AG10803 (cell line): ENCODE data around the gene SPEM3.

ENCODE experiments used
- DNase-seq: peaks from one replicate; pipeline ENCODE4 v3.0.0; 2010; ENCODE audit warnings: low read depth
- H3K4me3 ChIP-seq: 2 replicates; pipeline ENCODE4 v1.5.1; 2011; ENCODE audit warnings: mild to moderate bottlenecking, low read length, control low read depth
- TF ChIP-seq, protein P1 (sequence below): conservative IDR thresholded peaks from 2 replicates; pipeline ENCODE4 v1.5.1; 2011; ENCODE audit warnings: mild to moderate bottlenecking, low read length, control low read depth, inconsistent platforms

Gene SPEM3

DNA sequence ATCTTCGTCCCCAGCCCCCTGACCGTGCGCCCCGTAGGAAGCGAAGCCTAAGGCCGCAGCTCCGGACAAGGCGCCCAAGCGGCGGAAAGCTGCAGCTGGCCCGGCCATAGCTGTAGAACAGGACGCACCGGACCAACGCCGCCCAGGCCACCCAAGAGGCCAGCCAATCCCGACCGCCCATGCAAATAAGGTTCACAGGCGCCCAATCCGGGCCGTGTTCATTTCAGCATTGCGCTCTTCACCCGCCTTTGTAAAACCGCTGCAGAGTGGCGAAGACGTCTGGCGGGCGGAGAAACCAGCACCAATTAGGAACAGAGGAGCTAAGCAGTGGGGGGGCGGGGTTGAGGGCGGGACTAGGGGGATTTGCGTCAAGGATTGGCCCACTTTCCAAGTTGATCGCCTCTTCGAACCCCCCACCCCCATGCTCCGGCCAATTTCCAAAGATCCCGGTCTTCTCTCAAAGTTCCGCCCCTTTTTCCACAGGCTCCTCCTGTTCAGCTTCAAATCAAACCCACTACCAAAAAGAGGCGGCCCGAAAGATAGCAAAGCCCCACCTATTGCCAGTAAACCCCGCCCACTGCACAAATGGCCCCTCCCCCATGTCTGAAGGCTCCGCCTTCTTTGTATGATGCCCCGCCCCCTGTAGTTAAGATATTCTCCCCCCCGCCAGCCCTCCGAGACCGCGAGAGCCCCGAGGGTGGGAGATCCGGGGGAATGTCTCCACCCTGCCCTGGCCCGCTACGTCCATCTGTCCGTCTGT lies 24.5 kb upstream of the SPEM3 start, which contains the start of gene TMEM256:
Gene TMEM256, minus strand, starts transcription at position 121 of the 760 bp plus-strand sequence. Its CDS starts 13 bp downstream, at position 108.
- H3K4me3 ChIP-seq = peak within 1 kb of the TSS; percentile 80
- TF ChIP-seq, protein P1, sequence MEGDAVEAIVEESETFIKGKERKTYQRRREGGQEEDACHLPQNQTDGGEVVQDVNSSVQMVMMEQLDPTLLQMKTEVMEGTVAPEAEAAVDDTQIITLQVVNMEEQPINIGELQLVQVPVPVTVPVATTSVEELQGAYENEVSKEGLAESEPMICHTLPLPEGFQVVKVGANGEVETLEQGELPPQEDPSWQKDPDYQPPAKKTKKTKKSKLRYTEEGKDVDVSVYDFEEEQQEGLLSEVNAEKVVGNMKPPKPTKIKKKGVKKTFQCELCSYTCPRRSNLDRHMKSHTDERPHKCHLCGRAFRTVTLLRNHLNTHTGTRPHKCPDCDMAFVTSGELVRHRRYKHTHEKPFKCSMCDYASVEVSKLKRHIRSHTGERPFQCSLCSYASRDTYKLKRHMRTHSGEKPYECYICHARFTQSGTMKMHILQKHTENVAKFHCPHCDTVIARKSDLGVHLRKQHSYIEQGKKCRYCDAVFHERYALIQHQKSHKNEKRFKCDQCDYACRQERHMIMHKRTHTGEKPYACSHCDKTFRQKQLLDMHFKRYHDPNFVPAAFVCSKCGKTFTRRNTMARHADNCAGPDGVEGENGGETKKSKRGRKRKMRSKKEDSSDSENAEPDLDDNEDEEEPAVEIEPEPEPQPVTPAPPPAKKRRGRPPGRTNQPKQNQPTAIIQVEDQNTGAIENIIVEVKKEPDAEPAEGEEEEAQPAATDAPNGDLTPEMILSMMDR = no peak
- peak; percentile 99 for DNase-seq

DNA sequence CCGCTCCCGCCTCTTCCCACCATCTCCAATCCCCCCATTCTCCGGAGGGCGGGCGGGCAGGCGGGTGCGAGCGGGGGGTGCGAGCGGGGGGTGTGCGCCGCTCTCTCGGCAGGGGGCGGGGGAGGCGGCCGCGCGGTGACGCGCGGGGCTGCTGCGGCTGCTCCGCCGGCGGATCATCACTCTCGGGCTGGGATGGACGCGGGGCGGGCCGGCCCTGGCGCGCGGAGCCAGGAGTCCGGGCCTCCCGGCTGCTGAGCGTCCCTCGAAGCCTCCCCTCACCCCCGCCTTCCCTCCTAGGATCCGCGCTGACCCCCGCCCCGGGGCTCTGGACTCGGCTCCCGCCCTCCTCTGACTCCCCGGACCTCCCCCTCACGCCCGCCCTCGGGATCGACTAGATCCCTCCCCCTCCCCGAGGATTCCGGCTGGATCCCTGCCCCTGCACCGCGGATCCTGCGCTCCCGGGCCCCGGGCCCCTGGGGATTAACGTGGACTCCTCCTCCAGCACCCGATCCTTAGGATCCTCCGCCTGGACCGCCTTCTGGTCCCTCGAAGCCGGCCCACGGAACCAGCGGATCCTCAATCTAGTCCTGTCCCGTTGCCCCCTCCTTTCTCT lies 23.8 kb upstream of the SPEM3 start:
- peak overlapping the region; percentile 80 for H3K4me3 ChIP-seq
- TF ChIP-seq, protein P1 = no peak
- no peak for DNase-seq

DNA sequence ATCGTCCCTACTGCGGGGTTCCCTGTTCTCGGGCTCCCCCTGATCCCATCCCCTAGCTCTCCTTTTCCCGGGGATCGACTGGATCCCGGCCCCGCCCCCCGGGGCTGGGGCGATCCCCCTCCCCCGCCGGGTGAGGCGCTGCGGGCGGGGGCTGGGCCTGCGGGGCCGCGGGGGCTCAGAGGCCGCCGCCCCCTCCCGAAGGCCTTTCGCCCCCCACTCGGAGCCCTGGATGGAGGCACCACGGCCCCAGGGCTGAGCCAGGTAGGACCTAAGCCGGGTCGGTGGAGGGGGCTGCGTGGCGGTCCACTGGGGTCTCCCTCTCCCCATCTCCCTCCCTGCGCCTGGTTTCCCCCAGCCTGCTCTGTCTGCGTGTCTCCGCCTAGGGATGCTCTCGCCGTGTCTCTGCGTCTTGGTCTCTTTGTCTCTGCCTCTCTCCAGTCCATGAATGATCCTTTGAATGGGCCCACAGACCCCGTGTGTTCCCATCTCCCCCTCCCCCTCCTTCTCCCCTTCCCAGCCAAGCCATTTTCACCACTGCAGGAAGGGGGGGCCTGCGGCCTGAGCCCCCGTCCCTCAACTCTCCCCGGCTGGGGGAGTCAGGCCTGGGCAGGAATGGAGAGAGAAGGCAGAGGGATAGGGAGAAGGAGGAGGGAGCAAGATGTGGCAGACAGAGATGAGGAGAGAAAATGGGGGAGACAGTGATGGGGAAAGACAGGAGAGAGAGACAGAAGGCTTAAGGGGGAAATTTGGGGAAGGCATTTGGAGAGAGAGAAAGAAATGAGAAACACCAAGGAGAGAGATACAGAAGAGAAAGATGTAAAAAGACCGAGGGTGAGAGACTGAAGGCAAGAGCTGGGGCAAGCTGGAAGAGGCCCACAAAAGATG lies 23.1 kb upstream of the SPEM3 start:
- TF ChIP-seq, protein P1 = no peak
- DNase-seq = no peak
- H3K4me3 ChIP-seq = peak overlapping the region; percentile 80

DNA sequence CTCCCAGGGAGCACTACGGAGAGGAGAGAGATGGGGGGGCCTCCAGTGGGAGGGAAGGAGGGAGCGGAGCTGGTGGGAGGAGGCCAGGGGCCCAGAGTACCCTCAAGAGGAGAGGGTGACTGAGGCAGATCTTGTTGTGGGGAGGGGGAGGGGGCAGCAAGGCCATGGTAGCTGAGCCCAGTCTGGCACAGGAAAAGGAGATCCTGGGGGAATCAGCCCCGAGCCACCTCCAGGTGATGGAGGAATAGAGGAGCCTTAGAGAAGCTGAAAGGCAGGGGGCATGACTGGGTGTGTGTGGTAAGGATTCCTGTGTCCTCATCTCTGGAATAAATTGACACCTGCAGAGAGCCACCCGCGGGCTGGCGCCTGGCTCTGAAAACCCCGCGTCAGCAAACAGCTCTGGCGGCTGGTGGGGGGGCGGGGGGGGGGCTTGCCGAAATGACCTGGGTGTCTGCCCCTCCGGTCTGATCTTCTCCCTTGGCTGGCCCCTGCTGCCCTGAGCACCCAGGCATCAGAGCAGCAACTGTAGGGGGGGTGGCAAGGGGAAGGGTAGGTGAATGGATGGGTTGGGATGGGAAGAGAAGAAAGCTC lies 22.3 kb upstream of the SPEM3 start:
- H3K4me3 ChIP-seq = peak overlapping the region; percentile 80
- no peak for DNase-seq
- TF ChIP-seq, protein P1 = no peak

DNA sequence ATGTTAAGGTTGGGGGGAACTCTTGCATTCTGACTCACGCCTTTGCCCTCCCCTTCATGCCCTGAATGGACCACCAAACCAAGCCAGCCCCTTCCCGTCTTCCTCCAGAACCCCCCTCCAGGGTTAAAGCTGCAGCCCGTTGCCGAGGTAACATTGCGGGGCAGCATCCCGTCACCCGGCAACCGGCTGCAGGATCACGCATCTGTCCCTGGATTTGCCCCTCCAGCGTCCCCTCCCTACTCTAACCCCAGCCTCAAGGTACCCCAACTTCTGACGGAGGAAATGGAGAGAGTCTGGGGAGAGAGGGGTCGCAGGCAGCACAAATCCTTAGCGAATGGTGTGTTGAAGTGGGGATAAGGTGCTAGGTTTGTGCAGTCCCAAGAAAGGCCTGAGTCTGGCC lies 21.6 kb upstream of the SPEM3 start:
- DNase-seq = no peak
- TF ChIP-seq, protein P1 = no peak
- H3K4me3 ChIP-seq = peak overlapping the region; percentile 12; the same call in 1 of the 2 replicates

DNA sequence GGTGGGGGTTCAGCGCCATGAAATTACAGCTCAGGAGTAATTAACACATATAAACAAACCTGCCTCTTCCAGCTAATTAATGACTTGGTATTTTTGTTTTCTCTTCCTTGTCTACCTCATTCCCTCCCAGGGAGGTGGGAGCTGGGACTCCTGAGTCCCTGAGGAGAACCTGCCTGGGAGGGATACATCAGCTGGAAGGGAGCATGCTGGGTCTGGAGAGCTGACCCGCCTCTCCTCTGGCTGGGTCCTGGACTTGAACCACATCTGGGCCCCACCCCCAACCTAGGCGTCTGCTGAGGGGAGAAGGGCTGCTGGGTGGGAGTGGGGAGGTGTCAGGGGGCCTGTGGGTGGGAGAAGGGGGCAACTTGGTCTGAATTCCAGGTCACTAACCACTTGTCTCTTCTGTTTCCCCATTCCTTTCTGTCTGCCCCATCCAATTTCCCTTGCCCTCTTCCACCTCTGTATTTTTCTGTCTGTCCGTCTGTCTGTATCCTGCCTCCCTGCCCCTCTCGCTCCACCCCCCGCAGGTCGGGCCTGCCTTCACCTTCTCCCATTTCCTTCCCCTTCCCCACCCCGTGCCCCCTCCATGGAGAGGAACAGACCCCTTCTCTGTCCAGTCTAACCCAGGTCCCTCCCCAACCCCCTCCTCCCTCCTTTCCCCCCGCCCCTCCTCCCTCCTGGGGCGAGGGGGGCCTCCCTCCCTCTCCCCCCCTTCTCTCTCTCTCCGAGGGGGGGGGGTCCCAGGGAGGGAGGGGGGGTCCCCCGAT lies 21.0 kb upstream of the SPEM3 start, which contains the start of gene NLGN2:
Gene NLGN2, plus strand, starts transcription at position 361 of the 767 bp plus-strand sequence. CDS start 411 bp downstream, outside the sequence.
- peak within 1 kb of the TSS; percentile 12; the same call in 1 of the 2 replicates for H3K4me3 ChIP-seq
- TF ChIP-seq, protein P1 = no peak
- DNase-seq = no peak
